ENCODE measurements around the gene TCP10L. TPM values are rescaled to one million over a fixed set of nuclear protein-coding genes. Genes with fewer than 3 reads are reported as not detected.
A peak's percentile ranks its signal among the peaks of the same experiment; 100 is the strongest.
"Not testable (repeated sequence)": the region's sequence is repeated elsewhere in the genome, so short reads cannot be mapped to it uniquely, and the experiment has no call there.

The TCP10L gene
- total and polyA plus RNA-seq, 7 donors = 0.51 to 2.8 (median 1.4) TPM; not detected in 2

- no peaks in the 10 kb centered on the region for H3K9me3 ChIP-seq
- H3K36me3 ChIP-seq = no peaks in the 10 kb centered on the region
- H3K4me1 ChIP-seq = no peaks in the 10 kb centered on the region
- DNase-seq = no peak
- no peak for TF ChIP-seq POLR2A (IDR thresholded peaks at IDR 0.05)
- TF ChIP-seq, protein P1, sequence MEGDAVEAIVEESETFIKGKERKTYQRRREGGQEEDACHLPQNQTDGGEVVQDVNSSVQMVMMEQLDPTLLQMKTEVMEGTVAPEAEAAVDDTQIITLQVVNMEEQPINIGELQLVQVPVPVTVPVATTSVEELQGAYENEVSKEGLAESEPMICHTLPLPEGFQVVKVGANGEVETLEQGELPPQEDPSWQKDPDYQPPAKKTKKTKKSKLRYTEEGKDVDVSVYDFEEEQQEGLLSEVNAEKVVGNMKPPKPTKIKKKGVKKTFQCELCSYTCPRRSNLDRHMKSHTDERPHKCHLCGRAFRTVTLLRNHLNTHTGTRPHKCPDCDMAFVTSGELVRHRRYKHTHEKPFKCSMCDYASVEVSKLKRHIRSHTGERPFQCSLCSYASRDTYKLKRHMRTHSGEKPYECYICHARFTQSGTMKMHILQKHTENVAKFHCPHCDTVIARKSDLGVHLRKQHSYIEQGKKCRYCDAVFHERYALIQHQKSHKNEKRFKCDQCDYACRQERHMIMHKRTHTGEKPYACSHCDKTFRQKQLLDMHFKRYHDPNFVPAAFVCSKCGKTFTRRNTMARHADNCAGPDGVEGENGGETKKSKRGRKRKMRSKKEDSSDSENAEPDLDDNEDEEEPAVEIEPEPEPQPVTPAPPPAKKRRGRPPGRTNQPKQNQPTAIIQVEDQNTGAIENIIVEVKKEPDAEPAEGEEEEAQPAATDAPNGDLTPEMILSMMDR (IDR thresholded peaks at IDR 0.05) = no peak
- no peak for TF ChIP-seq EP300 (IDR thresholded peaks at IDR 0.05)
- TF ChIP-seq POLR2AphosphoS5 (IDR thresholded peaks at IDR 0.05) = no peak
- no peak overlapping the region for H3K4me3 ChIP-seq
- 80 to 86% methylated on average over 4 of the region's 4 CpGs for WGBS, 2 donors
- H3K27ac ChIP-seq = no peak overlapping the region
- H3K27me3 ChIP-seq = no peaks in the 10 kb centered on the region
- intact Hi-C loops (cut with DNase I) = no loop called here
Measured at GRCh38 chr21:32533053-32533452, 52.3 kb downstream of the TCP10L start.

DNA sequence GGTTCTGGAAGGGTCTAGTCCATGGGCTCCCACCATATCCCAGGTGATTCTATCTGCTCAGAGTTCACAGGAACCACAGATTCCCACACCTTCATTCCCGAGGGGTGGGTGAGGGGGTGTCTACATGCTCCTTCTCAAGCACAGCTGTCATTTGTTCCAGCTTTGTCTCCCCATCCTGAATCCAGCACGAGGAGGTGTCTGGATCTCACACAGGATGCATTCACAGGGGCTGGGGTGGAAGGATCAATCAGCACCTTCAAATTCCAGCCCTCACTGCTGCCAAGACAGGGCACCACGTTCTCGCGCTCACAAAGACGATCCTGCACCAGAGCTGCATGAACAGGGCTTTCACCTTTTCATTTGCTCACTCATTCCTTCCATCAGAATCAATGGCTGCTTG lies 52.7 kb downstream of the TCP10L start:
- intact Hi-C loops (cut with DNase I) = no loop called here
- no peak for TF ChIP-seq EP300 (IDR thresholded peaks at IDR 0.05)
- no peak for TF ChIP-seq POLR2A (IDR thresholded peaks at IDR 0.05)
- TF ChIP-seq, protein P1 (IDR thresholded peaks at IDR 0.05) = no peak
- TF ChIP-seq POLR2AphosphoS5 (IDR thresholded peaks at IDR 0.05) = no peak
- no peaks in the 10 kb centered on the region for H3K27me3 ChIP-seq

GRCh38 chr21:32531561-32531960 lies 53.8 kb downstream of the TCP10L start:
- H3K4me3 ChIP-seq; H3K4me1 ChIP-seq; H3K36me3 ChIP-seq; H3K27me3 ChIP-seq; DNase-seq; H3K9me3 ChIP-seq; H3K27ac ChIP-seq; intact Hi-C loops (cut with DNase I): not testable (repeated sequence)
- WGBS, 2 donors = 86 to 95% methylated on average over 3 of the region's 3 CpGs

More for the DNA sequence above, 52.7 kb downstream of the TCP10L start:
- Histone ChIP-seq H3K4me1 (no peaks in the 10 kb centered on the region), H3K4me3 (no peak overlapping the region), H3K36me3 (no peaks in the 10 kb centered on the region), H3K9me3 (no peaks in the 10 kb centered on the region), H3K27ac (no peak overlapping the region)
- no peak for DNase-seq
- WGBS, 2 donors = 77 to 87% methylated on average over 6 of the region's 6 CpGs

GRCh38 chr21:32530809-32531208 lies 54.5 kb downstream of the TCP10L start:
- H3K27ac ChIP-seq; H3K9me3 ChIP-seq; H3K4me1 ChIP-seq; intact Hi-C loops (cut with DNase I); H3K36me3 ChIP-seq; H3K4me3 ChIP-seq; H3K27me3 ChIP-seq; DNase-seq: not testable (repeated sequence)
- WGBS, 2 donors = 91 to 92% methylated on average over 7 of the region's 7 CpGs

DNA sequence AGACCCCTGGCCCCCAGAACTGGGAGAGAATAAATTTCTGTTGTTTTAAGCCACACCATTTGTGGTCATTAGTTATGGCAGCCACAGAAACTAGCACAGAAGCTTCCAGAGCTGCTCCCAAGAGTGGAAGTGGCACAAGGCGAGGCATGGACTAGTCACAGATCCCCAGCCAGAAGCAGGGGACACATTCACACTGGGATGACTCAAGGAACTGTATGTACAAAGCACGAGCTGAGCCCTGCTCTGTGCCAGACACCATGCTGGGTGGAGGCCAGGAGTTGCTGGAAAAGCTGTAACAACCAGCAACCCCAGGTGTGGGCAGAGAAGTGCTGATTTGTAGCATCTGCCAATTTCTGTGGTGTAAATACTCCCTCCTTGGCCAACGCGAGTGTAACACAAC lies 55.6 kb downstream of the TCP10L start:
- Histone ChIP-seq H3K27me3 (no peaks in the 10 kb centered on the region), H3K4me1 (no peaks in the 10 kb centered on the region), H3K9me3 (no peaks in the 10 kb centered on the region), H3K36me3 (no peaks in the 10 kb centered on the region), H3K4me3 (no peak overlapping the region), H3K27ac (no peak overlapping the region)
- no peak for TF ChIP-seq EP300 (IDR thresholded peaks at IDR 0.05)
- TF ChIP-seq POLR2AphosphoS5 (IDR thresholded peaks at IDR 0.05) = no peak
- TF ChIP-seq POLR2A (IDR thresholded peaks at IDR 0.05) = no peak
- TF ChIP-seq, protein P1 (IDR thresholded peaks at IDR 0.05) = no peak
- intact Hi-C loops (cut with DNase I) = no loop called here
- no peak for DNase-seq
- WGBS, 2 donors = 89 to 91% methylated on average over 4 of the region's 4 CpGs

DNA sequence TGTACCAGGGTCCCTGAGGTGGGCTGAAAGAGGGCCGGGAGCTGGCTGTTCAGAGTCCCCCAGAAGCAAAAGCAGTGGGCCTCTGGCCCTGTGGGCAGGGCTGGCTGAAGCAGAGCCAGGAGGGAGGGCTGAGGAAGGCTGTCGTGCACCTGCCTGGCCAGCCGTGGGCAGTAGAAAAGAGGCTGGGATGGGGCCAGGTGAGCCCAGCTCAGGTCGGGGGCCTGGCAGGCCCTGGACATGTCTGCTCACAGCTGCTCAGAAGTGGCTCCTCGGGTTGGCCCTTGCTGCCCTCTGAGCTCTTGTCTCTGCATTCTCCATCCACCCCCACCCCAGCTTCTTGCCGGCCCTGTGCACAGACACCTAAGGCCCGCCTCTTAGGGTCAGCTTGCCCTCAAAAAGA lies 60.0 kb downstream of the TCP10L start:
- TF ChIP-seq, protein P1 (IDR thresholded peaks at IDR 0.05) = no peak
- TF ChIP-seq POLR2AphosphoS5 (IDR thresholded peaks at IDR 0.05) (no peak), EP300 (IDR thresholded peaks at IDR 0.05) (no peak), POLR2A (IDR thresholded peaks at IDR 0.05) (no peak)
- peak overlapping the region in 3 of 4 donors; percentile 15 to 58 (median 17) for H3K27ac ChIP-seq
- peak; percentile 54 for DNase-seq

More for the DNA sequence above, 60.0 kb downstream of the TCP10L start:
- H3K27me3 ChIP-seq = no peaks in the 10 kb centered on the region
- no peaks in the 10 kb centered on the region for H3K9me3 ChIP-seq
- intact Hi-C loops (cut with DNase I) = no loop called here
- no peaks in the 10 kb centered on the region for H3K36me3 ChIP-seq
- H3K4me1 ChIP-seq = peaks cover 0 to 11% (median 5%) of the 10 kb centered on the region in 4 donors
- no peak overlapping the region for H3K4me3 ChIP-seq
- WGBS, 2 donors = 77 to 79% methylated on average over 7 of the region's 7 CpGs
